Measurements from ENCODE around the gene TMEM266.

The TMEM266 gene

DNA sequence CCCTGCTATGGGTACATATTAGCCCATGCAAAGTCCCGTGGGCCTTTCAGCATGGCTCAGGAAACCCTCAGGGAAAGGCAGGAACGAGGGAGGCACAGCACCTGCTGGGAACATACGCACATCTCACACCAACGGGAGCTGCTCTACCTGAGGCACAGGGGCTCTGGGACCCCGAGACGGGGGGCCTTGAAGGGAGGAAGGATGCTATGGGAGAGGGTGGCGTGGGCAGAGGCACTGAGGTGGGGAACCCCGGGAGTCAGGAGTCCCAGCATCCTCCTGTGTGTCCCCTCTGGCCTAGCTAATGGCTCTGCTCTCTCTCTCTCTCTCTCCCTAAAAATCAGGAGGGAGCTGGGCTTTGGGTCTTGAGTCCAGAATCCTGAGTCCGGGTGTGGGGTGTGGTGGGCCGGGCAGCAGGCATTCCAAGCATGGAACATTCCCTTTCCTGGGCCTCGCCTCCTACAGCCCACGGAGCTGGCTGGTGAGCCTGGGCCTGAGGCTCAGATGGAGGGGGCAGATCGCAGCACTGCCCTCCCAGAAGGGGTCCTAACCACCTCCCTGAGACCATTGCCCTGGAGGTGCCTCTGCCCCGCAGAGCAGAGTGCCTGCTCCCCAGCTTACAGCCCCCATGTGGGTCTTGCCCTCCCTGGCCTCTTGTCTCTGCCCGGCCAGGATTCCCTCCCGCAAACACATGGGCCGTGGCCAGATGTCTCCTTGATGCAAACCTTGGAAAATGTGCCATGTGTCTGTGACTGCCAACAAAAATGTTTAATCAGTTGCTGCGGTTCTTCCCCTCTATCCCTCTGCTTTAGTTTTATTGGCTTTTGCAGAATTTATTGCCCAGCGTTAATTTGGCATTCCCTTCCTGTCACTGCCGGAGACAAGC is 101.6 kb downstream of the TMEM266 start:
- H3K27ac ChIP-seq: no peak overlapping the region
- TF ChIP-seq ZFX (IDR thresholded peaks at IDR 0.05; ENCODE audit: borderline replicate concordance): no peak
- TF ChIP-seq, protein P1, sequence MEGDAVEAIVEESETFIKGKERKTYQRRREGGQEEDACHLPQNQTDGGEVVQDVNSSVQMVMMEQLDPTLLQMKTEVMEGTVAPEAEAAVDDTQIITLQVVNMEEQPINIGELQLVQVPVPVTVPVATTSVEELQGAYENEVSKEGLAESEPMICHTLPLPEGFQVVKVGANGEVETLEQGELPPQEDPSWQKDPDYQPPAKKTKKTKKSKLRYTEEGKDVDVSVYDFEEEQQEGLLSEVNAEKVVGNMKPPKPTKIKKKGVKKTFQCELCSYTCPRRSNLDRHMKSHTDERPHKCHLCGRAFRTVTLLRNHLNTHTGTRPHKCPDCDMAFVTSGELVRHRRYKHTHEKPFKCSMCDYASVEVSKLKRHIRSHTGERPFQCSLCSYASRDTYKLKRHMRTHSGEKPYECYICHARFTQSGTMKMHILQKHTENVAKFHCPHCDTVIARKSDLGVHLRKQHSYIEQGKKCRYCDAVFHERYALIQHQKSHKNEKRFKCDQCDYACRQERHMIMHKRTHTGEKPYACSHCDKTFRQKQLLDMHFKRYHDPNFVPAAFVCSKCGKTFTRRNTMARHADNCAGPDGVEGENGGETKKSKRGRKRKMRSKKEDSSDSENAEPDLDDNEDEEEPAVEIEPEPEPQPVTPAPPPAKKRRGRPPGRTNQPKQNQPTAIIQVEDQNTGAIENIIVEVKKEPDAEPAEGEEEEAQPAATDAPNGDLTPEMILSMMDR (IDR thresholded peaks at IDR 0.05): no peak

DNA sequence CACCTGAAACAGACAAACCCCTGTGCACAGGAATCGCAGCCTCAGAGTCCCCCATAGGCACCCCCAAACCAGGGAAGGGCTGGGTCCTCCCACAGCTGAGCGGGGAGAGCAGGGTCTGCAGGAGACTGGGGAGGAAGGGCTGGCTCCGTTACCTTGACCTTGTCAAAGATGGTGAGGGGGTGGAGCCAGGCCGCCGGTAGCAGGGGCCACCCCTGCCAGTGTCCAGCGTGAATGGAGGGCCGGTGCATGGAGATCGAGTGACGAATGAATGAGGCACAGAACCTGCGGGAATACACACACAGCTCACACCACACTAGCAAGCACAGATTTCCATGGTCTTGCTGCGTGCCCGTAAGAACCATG is 102.2 kb downstream of the TMEM266 start:
- no peak for TF ChIP-seq ZFX (IDR thresholded peaks at IDR 0.05; ENCODE audit: borderline replicate concordance)
- TF ChIP-seq, protein P1 (IDR thresholded peaks at IDR 0.05): no peak
- H3K27ac ChIP-seq: no peak overlapping the region

DNA sequence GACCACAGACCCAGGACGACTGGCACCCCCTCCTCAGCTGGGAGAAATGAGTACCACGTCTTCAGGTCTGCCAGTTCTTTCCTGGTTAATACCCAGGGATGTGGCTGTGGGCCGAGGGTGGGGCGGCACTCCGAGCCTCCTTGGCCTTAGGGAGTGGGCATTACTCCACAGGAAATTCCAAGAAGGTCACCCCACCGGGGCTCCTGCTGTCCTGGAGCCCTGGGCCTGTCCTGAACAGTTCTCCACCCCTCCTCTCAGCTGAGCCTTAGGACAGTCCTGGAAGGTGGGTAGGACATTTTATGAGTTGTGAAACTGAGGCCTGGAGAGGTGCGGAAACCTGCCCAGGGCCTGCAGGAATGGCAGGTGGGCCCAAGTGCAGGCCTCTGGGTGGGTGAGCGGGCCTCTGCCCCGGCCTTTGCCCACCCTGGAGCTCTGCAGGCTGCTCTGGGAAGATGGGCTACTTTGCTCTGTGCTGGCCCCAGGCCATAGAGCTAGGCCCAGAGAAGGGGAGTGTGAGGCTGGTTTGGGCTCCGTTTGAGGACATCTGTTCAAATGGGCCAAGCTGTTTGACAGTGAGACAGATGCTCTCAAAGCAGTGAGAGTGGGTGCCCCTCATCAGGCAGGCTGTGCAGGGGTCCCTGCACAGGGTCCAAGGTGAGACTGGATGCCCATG is 103.1 kb downstream of the TMEM266 start:
- no peak overlapping the region for H3K27ac ChIP-seq
- TF ChIP-seq, protein P1 (IDR thresholded peaks at IDR 0.05): no peak
- no peak for TF ChIP-seq ZFX (IDR thresholded peaks at IDR 0.05; ENCODE audit: borderline replicate concordance)

DNA sequence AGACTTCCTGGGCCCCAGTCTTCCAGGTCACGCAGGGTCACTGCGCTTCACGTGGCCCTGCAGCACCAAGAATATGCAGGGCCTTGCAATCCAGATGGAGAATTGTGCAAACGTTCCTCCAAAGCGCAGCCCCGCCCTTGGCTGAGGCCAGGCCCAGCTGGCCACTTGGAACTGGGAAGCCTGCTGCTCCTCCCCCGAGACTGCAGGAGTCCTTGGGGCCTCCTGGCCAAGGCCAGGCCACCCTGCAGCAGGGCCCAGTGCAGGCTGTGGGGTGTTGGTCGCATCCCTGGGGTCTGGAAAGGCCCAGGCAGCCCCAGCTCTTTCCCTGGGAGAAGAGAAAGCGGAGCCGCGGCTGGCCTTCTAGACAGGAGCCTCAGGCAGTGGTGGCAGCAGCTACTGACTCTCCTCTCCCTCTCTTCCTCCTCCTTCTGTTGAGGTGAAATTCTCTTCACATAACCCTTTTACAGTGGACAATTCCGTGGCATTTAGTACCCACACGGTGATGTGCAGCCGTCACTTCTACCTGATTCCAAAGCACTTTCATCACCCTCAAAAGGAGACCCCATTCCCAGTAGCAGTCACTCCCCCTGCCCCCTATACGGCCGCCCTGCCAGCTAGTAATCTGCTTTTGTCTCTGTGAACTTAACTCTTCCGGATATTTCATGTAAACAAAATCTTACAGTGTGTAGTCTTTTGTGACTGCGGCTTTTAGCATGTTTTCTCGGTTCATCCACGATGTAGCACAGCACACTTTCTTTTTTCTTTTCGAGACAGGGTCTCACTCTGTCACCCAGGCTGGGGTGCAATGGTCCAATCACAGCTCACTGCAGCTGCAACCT is 103.9 kb downstream of the TMEM266 start:
- H3K27ac ChIP-seq: no peak overlapping the region
- TF ChIP-seq ZFX (IDR thresholded peaks at IDR 0.05; ENCODE audit: borderline replicate concordance): no peak
- TF ChIP-seq, protein P1 (IDR thresholded peaks at IDR 0.05): no peak

DNA sequence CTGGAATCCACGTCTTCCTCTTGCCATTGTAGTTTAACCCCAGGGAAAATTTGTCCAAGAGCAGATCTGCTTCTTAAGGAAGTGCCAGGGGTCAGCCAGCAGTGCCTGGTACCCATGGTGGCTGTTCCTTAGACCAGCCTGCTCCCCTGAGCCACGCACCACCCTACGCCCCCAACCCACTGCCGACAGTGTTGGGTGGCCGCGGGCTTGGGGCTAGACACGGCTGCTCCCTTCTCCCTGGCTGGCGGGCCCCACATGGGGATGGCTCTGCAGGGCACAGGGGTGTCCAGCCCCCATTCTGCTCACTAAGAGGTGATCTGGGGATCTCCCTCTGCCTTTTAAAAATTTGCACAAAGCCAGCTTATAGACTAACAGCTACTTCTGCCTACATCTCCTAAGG is 104.8 kb downstream of the TMEM266 start:
- no peak for TF ChIP-seq ZFX (IDR thresholded peaks at IDR 0.05; ENCODE audit: borderline replicate concordance)
- TF ChIP-seq, protein P1 (IDR thresholded peaks at IDR 0.05): no peak
- H3K27ac ChIP-seq: no peak overlapping the region

DNA sequence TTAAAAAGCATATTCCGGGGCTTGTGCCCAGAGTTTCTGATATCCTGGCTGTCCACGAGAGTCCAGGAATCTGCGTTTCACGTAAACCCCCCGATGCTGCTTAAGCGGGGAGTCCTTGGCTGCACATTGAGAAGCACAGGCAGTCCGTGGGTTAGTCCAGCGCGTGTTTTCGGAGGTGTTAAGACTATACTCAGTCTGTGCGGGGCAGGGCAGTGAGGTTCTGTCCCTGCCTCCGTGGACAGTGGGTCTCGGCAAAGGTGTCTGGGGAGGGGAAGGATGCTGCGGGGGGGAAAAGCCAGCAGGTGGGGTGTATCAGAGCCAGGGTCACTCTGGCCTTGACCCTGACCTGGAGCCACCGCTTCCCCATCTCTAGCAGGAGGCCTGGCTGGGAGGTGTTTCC is 106.2 kb downstream of the TMEM266 start:
- TF ChIP-seq ZFX (IDR thresholded peaks at IDR 0.05; ENCODE audit: borderline replicate concordance): no peak
- TF ChIP-seq, protein P1 (IDR thresholded peaks at IDR 0.05): no peak
- no peak overlapping the region for H3K27ac ChIP-seq

Measured in 22Rv1 (cell line).